HEK293 (cell line): ENCODE data around the gene PAN2.
A peak's percentile ranks its signal among the peaks of the same experiment; 100 is the strongest.

Source experiments
- CTCF ChIA-PET: fragments of 350-600 bp; formaldehyde crosslinking; extraction: SDS; loops from one replicate; lab custom pipeline; 2021; ENCODE audit warnings: antibody characterized with exemption; lab: Yijun Ruan, JAX
- POLR2A ChIA-PET: fragments of 300-600 bp; formaldehyde crosslinking; extraction: SDS; loops from one replicate; lab custom pipeline; 2020; ENCODE audit warnings: antibody characterized with exemption, inconsistent platforms; lab: Yijun Ruan, JAX
- H3K27ac ChIP-seq: fragments of 200-500 bp; sonication (Bioruptor generic); 2 replicates; pipeline ENCODE4 v1.5.1; 2014; ENCODE audit warnings: low read depth, low read length, control low read depth, inconsistent platforms; ENCODE audit errors: extremely low read depth
- H3K36me3 ChIP-seq, 2 experiments: fragments of 200-500 bp in 1 of 2; sonication (Bioruptor generic) in 1 of 2; 1 replicate in 1 of 2; 2 replicates in 1 of 2; pipeline ENCODE4 v1.5.1; 2014 to 2017; ENCODE audit warnings: inconsistent platforms in 2 of 2, low read length in 2 of 2; ENCODE audit not compliant: control insufficient read depth in 2 of 2, insufficient read depth in 1 of 2
- H3K4me1 ChIP-seq: fragments of 200-500 bp; sonication (Bioruptor generic); 2 replicates; pipeline ENCODE4 v1.5.1; 2014; ENCODE audit warnings: mild to moderate bottlenecking, low read length, inconsistent platforms; ENCODE audit not compliant: control insufficient read depth, insufficient read depth
- H3K4me3 ChIP-seq: 2 replicates; pipeline ENCODE4 v1.5.1; 2011; ENCODE audit warnings: low read depth, mild to moderate bottlenecking, control low read depth, low read length, moderate library complexity
- H3K9me3 ChIP-seq: fragments of 200-500 bp; sonication (Bioruptor generic); 2 replicates; pipeline ENCODE4 v1.5.1; 2014; ENCODE audit warnings: low read depth, low read length, inconsistent platforms; ENCODE audit not compliant: control insufficient read depth, insufficient read depth
- ATF2 ChIP-seq: fragments of 450-650 bp; formaldehyde crosslinking; IDR thresholded peaks from 2 replicates; pipeline ENCODE4 v1.5.1; 2016; ENCODE audit warnings: missing biosample characterization, missing genetic modification characterization, low read depth
- EGR2 ChIP-seq: fragments of 450-650 bp; formaldehyde crosslinking; IDR thresholded peaks from 2 replicates; pipeline ENCODE4 v1.5.1; 2016; ENCODE audit warnings: low read depth, missing biosample characterization, missing genetic modification characterization
- FEZF1 ChIP-seq: fragments of 450-650 bp; formaldehyde crosslinking; IDR thresholded peaks from 2 replicates; pipeline ENCODE4 v1.5.1; 2016; ENCODE audit warnings: missing biosample characterization, missing genetic modification characterization
- MYNN ChIP-seq: fragments of 450-650 bp; formaldehyde crosslinking; IDR thresholded peaks from 2 replicates; pipeline ENCODE4 v1.5.1; 2016; ENCODE audit warnings: missing biosample characterization, missing genetic modification characterization, borderline replicate concordance
- SCRT2 ChIP-seq: fragments of 450-650 bp; formaldehyde crosslinking; IDR thresholded peaks from 2 replicates; pipeline ENCODE4 v1.5.1; 2016; ENCODE audit warnings: missing biosample characterization, missing genetic modification characterization
- WT1 ChIP-seq: fragments of 450-650 bp; formaldehyde crosslinking; IDR thresholded peaks from 2 replicates; pipeline ENCODE4 v1.5.1; 2016; ENCODE audit warnings: missing biosample characterization, missing genetic modification characterization
- ZBTB10 ChIP-seq: fragments of 450-650 bp; formaldehyde crosslinking; IDR thresholded peaks from 2 replicates; pipeline ENCODE4 v1.5.1; 2016; ENCODE audit warnings: missing biosample characterization, missing genetic modification characterization
- ZBTB21 ChIP-seq: fragments of 450-650 bp; formaldehyde crosslinking; IDR thresholded peaks from 2 replicates; pipeline ENCODE4 v1.5.1; 2017; ENCODE audit warnings: missing biosample characterization, missing genetic modification characterization
- ZBTB6 ChIP-seq: fragments of 450-650 bp; formaldehyde crosslinking; IDR thresholded peaks from 2 replicates; pipeline ENCODE4 v1.5.1; 2017; ENCODE audit warnings: missing biosample characterization, missing genetic modification characterization
- ZBTB8A ChIP-seq: fragments of 450-650 bp; formaldehyde crosslinking; IDR thresholded peaks from 2 replicates; pipeline ENCODE4 v1.5.1; 2016; ENCODE audit warnings: missing biosample characterization, missing genetic modification characterization
- ZFP37 ChIP-seq: fragments of 450-650 bp; formaldehyde crosslinking; IDR thresholded peaks from 2 replicates; pipeline ENCODE4 v1.5.1; 2016; ENCODE audit warnings: missing biosample characterization, missing genetic modification characterization
- ZNF112 ChIP-seq: fragments of 450-650 bp; formaldehyde crosslinking; IDR thresholded peaks from 2 replicates; pipeline ENCODE4 v1.5.0; 2017; ENCODE audit warnings: missing biosample characterization, missing genetic modification characterization
- ZNF157 ChIP-seq: fragments of 450-650 bp; formaldehyde crosslinking; IDR thresholded peaks from 2 replicates; pipeline ENCODE4 v1.5.1; 2016; ENCODE audit warnings: missing biosample characterization, missing genetic modification characterization
- ZNF174 ChIP-seq: fragments of 450-650 bp; formaldehyde crosslinking; IDR thresholded peaks from 2 replicates; pipeline ENCODE4 v1.5.0; 2017; ENCODE audit warnings: missing biosample characterization, mild to moderate bottlenecking, missing genetic modification characterization
- ZNF175 ChIP-seq: fragments of 450-650 bp; formaldehyde crosslinking; IDR thresholded peaks from 2 replicates; pipeline ENCODE4 v1.5.1; 2016; ENCODE audit warnings: missing biosample characterization, missing genetic modification characterization
- ZNF280C ChIP-seq: fragments of 450-650 bp; formaldehyde crosslinking; IDR thresholded peaks from 2 replicates; pipeline ENCODE4 v1.5.1; 2016; ENCODE audit warnings: missing biosample characterization, missing genetic modification characterization
- ZNF324 ChIP-seq: fragments of 450-650 bp; formaldehyde crosslinking; IDR thresholded peaks from 2 replicates; pipeline ENCODE4 v1.5.1; 2016; ENCODE audit warnings: missing biosample characterization, missing genetic modification characterization
- ZNF350 ChIP-seq: fragments of 450-650 bp; formaldehyde crosslinking; IDR thresholded peaks from 2 replicates; pipeline ENCODE4 v1.5.0; 2017; ENCODE audit warnings: missing biosample characterization, mild to moderate bottlenecking, missing genetic modification characterization
- ZNF391 ChIP-seq: fragments of 450-650 bp; formaldehyde crosslinking; IDR thresholded peaks from 2 replicates; pipeline ENCODE4 v1.5.1; 2016; ENCODE audit warnings: low read depth, missing biosample characterization, missing genetic modification characterization, borderline replicate concordance
- ZNF473 ChIP-seq: fragments of 450-650 bp; formaldehyde crosslinking; IDR thresholded peaks from 2 replicates; pipeline ENCODE4 v1.5.1; 2017; ENCODE audit warnings: missing biosample characterization, missing genetic modification characterization
- ZNF561 ChIP-seq: fragments of 450-650 bp; IDR thresholded peaks from 2 replicates; pipeline ENCODE4 v1.5.1; 2018; ENCODE audit warnings: missing biosample characterization, missing genetic modification characterization, borderline replicate concordance
- ZNF596 ChIP-seq: fragments of 450-650 bp; IDR thresholded peaks from 2 replicates; pipeline ENCODE4 v1.5.0; 2018; ENCODE audit warnings: missing biosample characterization, mild to moderate bottlenecking, missing genetic modification characterization, moderate library complexity
- ZNF639 ChIP-seq: fragments of 450-650 bp; formaldehyde crosslinking; IDR thresholded peaks from 2 replicates; pipeline ENCODE4 v1.5.1; 2016; ENCODE audit warnings: missing biosample characterization, missing genetic modification characterization
- ZNF692 ChIP-seq: fragments of 450-650 bp; formaldehyde crosslinking; IDR thresholded peaks from 2 replicates; pipeline ENCODE4 v1.5.1; 2016; ENCODE audit warnings: missing biosample characterization, missing genetic modification characterization

Gene PAN2

GRCh38 chr12:56300644-56301464, 32.9 kb downstream of the PAN2 start (continued):
- TF ChIP-seq ATF2, result peak; percentile 84
- peak; percentile 48; the same call in 1 of the 2 replicates for TF ChIP-seq ZBTB21 (tag by site-specific recombination)
- TF ChIP-seq ZNF174 (tag by site-specific recombination), result no peak
- TF ChIP-seq ZNF324 (tag by site-specific recombination), result no peak
- no peak for TF ChIP-seq WT1
- peak; percentile 62; the same call in 1 of the 2 replicates for TF ChIP-seq MYNN (tag by site-specific recombination)
- TF ChIP-seq ZBTB10 (tag by site-specific recombination), result peak; percentile 18; the same call in 1 of the 2 replicates
- TF ChIP-seq ZNF112 (tag by site-specific recombination), result no peak
- TF ChIP-seq ZNF391 (tag by site-specific recombination), result peak; percentile 43; the same call in 1 of the 2 replicates
- TF ChIP-seq SCRT2 (tag by site-specific recombination), result peak; percentile 67; the same call in 1 of the 2 replicates
- no peak for TF ChIP-seq ZBTB6 (tag by site-specific recombination)

GRCh38 chr12:56299853-56300643, 33.8 kb downstream of the PAN2 start, which contains the start of gene CS:
Gene CS (minus strand): TSS chr12:56300330. CDS start chr12:56300201, 129 bp downstream.
- Histone ChIP-seq H3K9me3 (no peaks in the 10 kb centered on the region), H3K4me1 (peaks cover 4% of the 10 kb centered on the region; the same call in 1 of the 2 replicates), H3K36me3 (peaks cover 20 to 45% of the 10 kb centered on the region in 2 experiments; a peak in 2 of 3 replicates), H3K4me3 (peak within 1 kb of the TSS; percentile 92), H3K27ac (peak within 1 kb of the TSS; percentile 89)
- POLR2A ChIA-PET, result interaction anchor here (0.5 to 2.8 kb wide), 14 partner anchors 9 to 470 kb away, joined by 3 to 13 read pairs (median 4); partner anchors contain the start of genes PA2G4, RNF41, STAT2 and ZC3H10
- CTCF ChIA-PET, result interaction anchor here (0.8 to 2.6 kb wide), 5 partner anchors 9 to 164 kb away, joined by 3 to 6 read pairs (median 4); partner anchors contain the start of gene ANKRD52
- no peak for TF ChIP-seq ZNF596
- TF ChIP-seq ZNF561 (tag by site-specific recombination), result peak; percentile 94
- peak; percentile 100 for TF ChIP-seq ZBTB8A (tag by site-specific recombination)
- no peak for TF ChIP-seq ZNF280C (tag by site-specific recombination)
- no peak for TF ChIP-seq ZNF175
- peak; percentile 81 for TF ChIP-seq ZFP37 (tag by site-specific recombination)
- TF ChIP-seq ZNF350 (tag by site-specific recombination), result no peak
- TF ChIP-seq ZNF639 (tag by site-specific recombination), result no peak
- TF ChIP-seq EGR2 (tag by site-specific recombination), result peak; percentile 63
- peak; percentile 70 for TF ChIP-seq FEZF1 (tag by site-specific recombination)
- TF ChIP-seq ZNF157 (tag by site-specific recombination), result no peak
- TF ChIP-seq ZNF692 (tag by site-specific recombination), result peak; percentile 95
- TF ChIP-seq ZNF473 (tag by site-specific recombination), result no peak
